Lower leg skin (tissue), 4 donors: ENCODE data around the gene MYH15. TPM values are rescaled to one million over a fixed set of nuclear protein-coding genes. Genes with fewer than 3 reads are reported as not detected.

ENCODE experiments used
- DNase-seq, 2 donors: peaks; one replicate each; pipeline ENCODE4 v3.0.0-alpha.2; 2019; ENCODE audit warnings: low spot score in 2 of 2
- H3K4me3 ChIP-seq: fragments of 200-600 bp; sonication (generic); 2 replicates; pipeline ENCODE4 v1.5.1; 2017; ENCODE audit warnings: mild to moderate bottlenecking, low read depth; ENCODE audit not compliant: poor library complexity, severe bottlenecking
- CTCF ChIP-seq, 3 donors: fragments of 450-650 bp; IDR thresholded peaks; one replicate each; pipeline ENCODE4 v1.5.1; 2016; ENCODE audit warnings: antibody characterized with exemption in 3 of 3, mild to moderate bottlenecking in 3 of 3, moderate library complexity in 2 of 3
- POLR2A ChIP-seq, 2 donors: fragments of 450-650 bp; IDR thresholded peaks; one replicate each; pipeline ENCODE4 v1.6.1; 2016 to 2017; ENCODE audit warnings: antibody characterized with exemption in 2 of 2, mild to moderate bottlenecking in 1 of 2, moderate library complexity in 1 of 2
- WGBS, 2 donors: methylation state at CpG; one replicate each; pipeline ENCODE4 v1.1.5; 2018; 5-methylcytosine and 5-hydroxymethylcytosine counted together
- intact Hi-C: fragments of 100-400 bp; cut with DNase I; formaldehyde crosslinking; loops from one replicate; pipeline ENCODE4 v1.15.0; 2023; ENCODE audit warnings: low total_unique reads
- total RNA-seq, 4 donors: library from RNA; depleted of rRNA; stranded (reverse); fragments of >200 nt; gene quantifications; one replicate each; pipeline ENCODE4 v1.1.0, GENCODE V29; 2016

The MYH15 gene
- total RNA-seq, 4 donors from 2014 or later, result 0.04 to 0.88 (median 0.27) TPM

GRCh38 chr3:108391917-108392593 is 118.3 kb downstream of the MYH15 start:
- no peak overlapping the region for H3K4me3 ChIP-seq
- 49 to 53% methylated on average over 3 of the region's 3 CpGs for WGBS, 2 donors
- intact Hi-C loops, result no loop called here
- TF ChIP-seq CTCF (IDR thresholded peaks at IDR 0.05) (no peak), POLR2A (IDR thresholded peaks at IDR 0.05) (no peak)
- DNase-seq, result no peak

- H3K4me3 ChIP-seq, result no peak overlapping the region
- DNase-seq, result no peak
- intact Hi-C loops, result no loop called here
- TF ChIP-seq CTCF (IDR thresholded peaks at IDR 0.05) (no peak), POLR2A (IDR thresholded peaks at IDR 0.05) (no peak)
- 59 to 63% methylated on average over 1 of the region's 1 CpG for WGBS, 2 donors
Observed at GRCh38 chr3:108389372-108389771, 121.0 kb downstream of the MYH15 start.

GRCh38 chr3:108388136-108389132 is 122.0 kb downstream of the MYH15 start:
- no peak overlapping the region for H3K4me3 ChIP-seq
- WGBS, 2 donors, result 78 to 82% methylated on average over 12 of the region's 12 CpGs
- intact Hi-C loops, result no loop called here
- TF ChIP-seq POLR2A (IDR thresholded peaks at IDR 0.05) (no peak), CTCF (IDR thresholded peaks at IDR 0.05) (no peak)
- DNase-seq, result no peak

GRCh38 chr3:108387063-108387462 is 123.3 kb downstream of the MYH15 start:
- no peak overlapping the region for H3K4me3 ChIP-seq
- intact Hi-C loops, result no loop called here
- no peak for DNase-seq
- TF ChIP-seq POLR2A (IDR thresholded peaks at IDR 0.05) (no peak), CTCF (IDR thresholded peaks at IDR 0.05) (no peak)
- WGBS, 2 donors, result 100% methylated on average over 1 of the region's 1 CpG

- DNase-seq, result no peak
- H3K4me3 ChIP-seq, result no peak overlapping the region
- TF ChIP-seq CTCF (IDR thresholded peaks at IDR 0.05) (no peak), POLR2A (IDR thresholded peaks at IDR 0.05) (no peak)
- intact Hi-C loops, result no loop called here
Observed at GRCh38 chr3:108383306-108383705, 127.1 kb downstream of the MYH15 start.
